ENCODE results near the gene DPEP3.

The DPEP3 gene

GRCh38 chr16:67966549-67967182 is 13.6 kb downstream of the DPEP3 start:
- DNase-seq: no peak

- DNase-seq: no peak
Observed at GRCh38 chr16:67965668-67966548, 14.4 kb downstream of the DPEP3 start.

- DNase-seq: no peak
Observed at GRCh38 chr16:67964477-67965131, 15.7 kb downstream of the DPEP3 start.

GRCh38 chr16:67963662-67964321 is 16.5 kb downstream of the DPEP3 start:
- no peak for DNase-seq

GRCh38 chr16:67963292-67963661 is 17.0 kb downstream of the DPEP3 start:
- no peak for DNase-seq

GRCh38 chr16:67962135-67962534 is 18.2 kb downstream of the DPEP3 start:
- DNase-seq: no peak

GRCh38 chr16:67961551-67961957 is 18.7 kb downstream of the DPEP3 start:
- DNase-seq: no peak

- DNase-seq: no peak
Observed at GRCh38 chr16:67959536-67960329, 20.6 kb downstream of the DPEP3 start.

- DNase-seq: no peak
Observed at GRCh38 chr16:67957622-67958021, 22.7 kb downstream of the DPEP3 start.

GRCh38 chr16:67954421-67955196 is 25.7 kb downstream of the DPEP3 start:
- no peak for DNase-seq

GRCh38 chr16:67953641-67954375 is 26.5 kb downstream of the DPEP3 start:
- no peak for DNase-seq

- DNase-seq: no peak
Observed at GRCh38 chr16:67951485-67951884, 28.8 kb downstream of the DPEP3 start.

- no peak for DNase-seq
Observed at GRCh38 chr16:67950335-67950843, 29.9 kb downstream of the DPEP3 start.

GRCh38 chr16:67949645-67950044 is 30.7 kb downstream of the DPEP3 start:
- no peak for DNase-seq

- no peak for DNase-seq
Observed at GRCh38 chr16:67948015-67948414, 32.3 kb downstream of the DPEP3 start.

- DNase-seq: no peak
Observed at GRCh38 chr16:67946966-67947558, 33.2 kb downstream of the DPEP3 start.

GRCh38 chr16:67946128-67946569 is 34.1 kb downstream of the DPEP3 start:
- no peak for DNase-seq

- DNase-seq: no peak
Observed at GRCh38 chr16:67945392-67945933, 34.8 kb downstream of the DPEP3 start.

GRCh38 chr16:67944690-67945391 is 35.5 kb downstream of the DPEP3 start:
- DNase-seq: no peak
